H1 (cell line): ENCODE measurements around the gene PTCRA. TPM values are rescaled to one million over a fixed set of nuclear protein-coding genes. Genes with fewer than 3 reads are reported as not detected.

Experiments used
- CTCF ChIA-PET: fragments of 300-600 bp; sonication (Branson Sonifier 250); formaldehyde crosslinking; loops from one replicate; lab custom pipeline; 2021; ENCODE audit not compliant: partially characterized antibody; lab: Charles Lee
- POLR2A ChIA-PET: fragments of 300-600 bp; sonication (Branson Sonifier 250); formaldehyde crosslinking; loops from one replicate; lab custom pipeline; 2021; ENCODE audit warnings: inconsistent platforms; ENCODE audit not compliant: partially characterized antibody; lab: Charles Lee
- DNase-seq, 2 experiments: peaks; one replicate each; pipeline versions ENCODE4 v3.0.0 to v3.0.0-alpha.2; 2010 to 2022; ENCODE audit warnings: low spot score in 2 of 2, low read depth in 1 of 2, mixed read lengths in 1 of 2
- FAIRE-seq: peaks from 2 replicates; lab custom pipeline; 2011; peaks lifted over from hg19 to GRCh38; lab: Jason Lieb, UNC
- H2AFZ ChIP-seq: 2 replicates; pipeline ENCODE4 v1.8.1; 2012; ENCODE audit warnings: low read length, inconsistent platforms
- H2AK5ac ChIP-seq: 2 replicates; pipeline ENCODE4 v1.6.1; 2013; ENCODE audit warnings: low read depth, low read length
- H2BK120ac ChIP-seq: replicated peaks from 2 replicates; pipeline ENCODE3; 2013; ENCODE audit warnings: low read depth, low read length, inconsistent platforms
- H2BK12ac ChIP-seq: 2 replicates; pipeline ENCODE4 v1.6.1; 2013; ENCODE audit warnings: low read depth, low read length
- H2BK15ac ChIP-seq: 2 replicates; pipeline ENCODE4 v1.6.1; 2013; ENCODE audit warnings: low read length
- H2BK20ac ChIP-seq: 2 replicates; pipeline ENCODE4 v1.6.1; 2013; ENCODE audit warnings: low read length
- H2BK5ac ChIP-seq: 2 replicates; pipeline ENCODE4 v1.6.1; 2013; ENCODE audit warnings: low read depth, low read length
- H3K14ac ChIP-seq: 2 replicates; pipeline ENCODE4 v1.6.1; 2013; ENCODE audit warnings: inconsistent platforms; ENCODE audit not compliant: insufficient read length
- H3K18ac ChIP-seq: 2 replicates; pipeline ENCODE4 v1.6.1; 2013; ENCODE audit warnings: low read length; ENCODE audit errors: extremely low read depth
- H3K23ac ChIP-seq: 2 replicates; pipeline ENCODE4 v1.6.1; 2013; ENCODE audit warnings: inconsistent platforms; ENCODE audit not compliant: insufficient read length
- H3K23me2 ChIP-seq: 2 replicates; pipeline ENCODE4 v1.6.1; 2013; ENCODE audit warnings: low read depth, low read length
- H3K27ac ChIP-seq: 2 replicates; pipeline ENCODE4 v1.6.1; 2011; ENCODE audit warnings: low read depth, low read length, inconsistent platforms
- H3K27me3 ChIP-seq, 4 experiments: replicated peaks in 1 of 4; 1 replicate in 1 of 4; 2 replicates in 3 of 4; pipeline versions ENCODE4 v1.6.1 to v1.8.1; 2011 to 2013; ENCODE audit warnings: low read length in 3 of 4, mild to moderate bottlenecking in 3 of 4, inconsistent platforms in 2 of 4, mixed read lengths in 2 of 4, moderate library complexity in 1 of 4; ENCODE audit not compliant: control insufficient read depth in 3 of 4, insufficient read depth in 3 of 4; ENCODE audit errors: extremely low read depth in 1 of 4
- H3K36me3 ChIP-seq, 4 experiments: 2 replicates each; pipeline versions ENCODE4 v1.6.1 to v1.8.1; 2011 to 2013; ENCODE audit warnings: mild to moderate bottlenecking in 4 of 4, low read length in 3 of 4, moderate library complexity in 2 of 4, control low read depth in 1 of 4, inconsistent platforms in 1 of 4; ENCODE audit not compliant: insufficient read depth in 4 of 4, control insufficient read depth in 2 of 4
- H3K4ac ChIP-seq: replicated peaks from 2 replicates; pipeline ENCODE3; 2013; ENCODE audit warnings: low read length, low read depth, mixed read lengths, inconsistent platforms; ENCODE audit not compliant: insufficient read length
- H3K4me1 ChIP-seq, 4 experiments: replicated peaks in 1 of 4; 1 replicate in 1 of 4; 2 replicates in 3 of 4; pipeline versions ENCODE4 v1.6.1 to v1.8.1; 2011 to 2013; ENCODE audit warnings: low read length in 3 of 4, inconsistent platforms in 2 of 4, mixed read lengths in 1 of 4; ENCODE audit not compliant: insufficient read depth in 4 of 4, control insufficient read depth in 3 of 4
- H3K4me2 ChIP-seq, 2 experiments: 2 replicates each; pipeline versions ENCODE4 v1.6.1 to v1.8.1; 2011 to 2013; ENCODE audit warnings: low read depth in 2 of 2, low read length in 2 of 2, control low read depth in 1 of 2, inconsistent platforms in 1 of 2, mild to moderate bottlenecking in 1 of 2; ENCODE audit not compliant: insufficient read depth in 1 of 2
- H3K4me3 ChIP-seq, 4 experiments: fragments of 200-600, 300-600 bp in 1 of 4; sonication (generic), shearing (Covaris generic), sonication (Bioruptor Twin) in 1 of 4; 2 replicates each; pipeline versions ENCODE4 v1.5.1 to v1.8.1; 2011 to 2016; ENCODE audit warnings: low read length in 4 of 4, low read depth in 3 of 4, control low read depth in 2 of 4, inconsistent platforms in 2 of 4, mild to moderate bottlenecking in 2 of 4, mixed read lengths in 1 of 4, moderate library complexity in 1 of 4; ENCODE audit not compliant: insufficient read depth in 2 of 4; ENCODE audit errors: extremely low read depth in 1 of 4
- H3K56ac ChIP-seq: replicated peaks from 2 replicates; pipeline ENCODE3; 2013; ENCODE audit warnings: low read depth, mild to moderate bottlenecking, mixed read lengths, low read length, inconsistent platforms; ENCODE audit not compliant: insufficient read length
- H3K79me1 ChIP-seq: 2 replicates; pipeline ENCODE4 v1.6.1; 2013; ENCODE audit warnings: low read depth, low read length, control low read depth
- H3K79me2 ChIP-seq, 2 experiments: 2 replicates each; pipeline versions ENCODE4 v1.6.1 to v1.8.1; 2012 to 2013; ENCODE audit warnings: low read length in 2 of 2, mild to moderate bottlenecking in 2 of 2, inconsistent platforms in 1 of 2; ENCODE audit not compliant: insufficient read depth in 2 of 2, control insufficient read depth in 1 of 2
- H3K9ac ChIP-seq, 4 experiments: replicated peaks in 1 of 4; 1 replicate in 1 of 4; 2 replicates in 3 of 4; pipeline versions ENCODE4 v1.6.1 to v1.8.1; 2011 to 2013; ENCODE audit warnings: low read depth in 3 of 4, low read length in 3 of 4, control low read depth in 2 of 4, mild to moderate bottlenecking in 2 of 4, moderate library complexity in 2 of 4, inconsistent platforms in 1 of 4; ENCODE audit errors: extremely low read depth in 1 of 4
- H3K9me3 ChIP-seq, 2 experiments: 2 replicates each; pipeline versions ENCODE4 v1.6.1 to v1.8.1; 2012 to 2013; ENCODE audit warnings: mild to moderate bottlenecking in 2 of 2, moderate library complexity in 2 of 2, control low read depth in 1 of 2, inconsistent platforms in 1 of 2, low read depth in 1 of 2, low read length in 1 of 2, mixed read lengths in 1 of 2; ENCODE audit not compliant: insufficient read depth in 2 of 2
- H4K20me1 ChIP-seq, 2 experiments: replicated peaks in 1 of 2; 2 replicates each; pipeline versions ENCODE3 to v1.8.1; 2011 to 2013; ENCODE audit warnings: inconsistent platforms in 2 of 2, low read length in 2 of 2, mild to moderate bottlenecking in 1 of 2; ENCODE audit not compliant: insufficient read depth in 2 of 2, control insufficient read depth in 1 of 2
- H4K5ac ChIP-seq: 2 replicates; pipeline ENCODE4 v1.6.1; 2013; ENCODE audit warnings: low read length, low read depth, mixed read lengths, inconsistent platforms; ENCODE audit not compliant: insufficient read length
- H4K8ac ChIP-seq: 2 replicates; pipeline ENCODE4 v1.8.0; 2013; ENCODE audit warnings: mild to moderate bottlenecking, moderate library complexity, low read length, inconsistent platforms; ENCODE audit not compliant: insufficient read depth; ENCODE audit errors: extremely low read depth
- H4K91ac ChIP-seq: replicated peaks from 2 replicates; pipeline ENCODE3; 2013; ENCODE audit warnings: low read length, mixed read lengths, inconsistent platforms; ENCODE audit not compliant: insufficient read length
- EZH2 ChIP-seq: fragments of 200-600 bp; sonication (generic); IDR thresholded peaks from 2 replicates; pipeline ENCODE4 v1.7.1; 2012; ENCODE audit warnings: low read depth, mild to moderate bottlenecking, moderate library complexity, low read length, inconsistent platforms; ENCODE audit not compliant: severe bottlenecking
- GABPA ChIP-seq: IDR thresholded peaks from 2 replicates; pipeline ENCODE4 v1.6.1; 2011; ENCODE audit warnings: mild to moderate bottlenecking, low read length, moderate library complexity, borderline replicate concordance; ENCODE audit not compliant: insufficient read depth
- RAD21 ChIP-seq, 2 experiments: IDR thresholded peaks in 1 of 2; conservative IDR thresholded peaks in 1 of 2; 2 replicates each; pipeline ENCODE4 v1.6.1; 2011; ENCODE audit warnings: low read depth in 2 of 2, low read length in 2 of 2, improper control_type of control experiment in 1 of 2, inconsistent platforms in 1 of 2, mild to moderate bottlenecking in 1 of 2, moderate library complexity in 1 of 2
- RNF2 ChIP-seq: fragments of 200-900, 300-1000 bp; sonication (generic); IDR thresholded peaks from 2 replicates; pipeline ENCODE4 v1.7.1; 2016; ENCODE audit warnings: borderline replicate concordance, low read depth, mild to moderate bottlenecking, antibody characterized with exemption, low read length; ENCODE audit not compliant: poor library complexity, severe bottlenecking; ENCODE audit errors: missing control alignments
- SAP30 ChIP-seq: fragments of 300-600 bp; sonication (generic); IDR thresholded peaks from 2 replicates; pipeline ENCODE4 v1.7.1; 2012; ENCODE audit warnings: low read length, moderate library complexity, mild to moderate bottlenecking, inconsistent platforms; ENCODE audit not compliant: insufficient read depth, insufficient replicate concordance
- TAF1 ChIP-seq: IDR thresholded peaks from 2 replicates; pipeline ENCODE4 v1.6.1; 2011; ENCODE audit warnings: mild to moderate bottlenecking, low read depth, low read length
- WGBS, 2 experiments: shearing (Covaris generic) in 1 of 2; methylation state at CpG; one replicate each; pipeline versions ENCODE4 v1.1.6 to v1.1.7; 2013 to 2015; ENCODE audit warnings: low lambda C conversion rate in 2 of 2, mixed read lengths in 2 of 2, inconsistent platforms in 1 of 2, low coverage in 1 of 2, missing lambda C conversion rate in 1 of 2; ENCODE audit not compliant: insufficient replicate concordance in 2 of 2, insufficient coverage in 1 of 2, insufficient read length in 1 of 2; ENCODE audit errors: extremely low coverage in 1 of 2, missing lambda C conversion rate in 1 of 2; 5-methylcytosine and 5-hydroxymethylcytosine counted together
- polyA plus RNA-seq, 7 experiments: library from polyadenylated mRNA; depleted of rRNA in 3 of 7; stranded (reverse) in 5 of 7; unstranded in 2 of 7; fragments of >200 nt in 5 of 7; fragments of 200-250 nt in 2 of 7; gene quantifications; 1 replicate in 5 of 7; 2 replicates in 1 of 7; 4 replicates in 1 of 7; pipeline versions ENCODE4 v1.2.1 to v1.2.3, GENCODE V29; 2011 to 2013; ENCODE audit warnings: missing spikeins in 2 of 7, mixed read lengths in 2 of 7
- total RNA-seq: library from RNA; stranded (reverse); fragmentation: NEBNext Ultra II Directional; extraction: Animal tissue kit (Norgen Biotek cat#: 25700); gene quantifications from 2 replicates; pipeline ENCODE4 v1.2.1, GENCODE V29; 2021

PTCRA gene
- total and polyA plus RNA-seq, 2 of the 8 experiments (the other 6 are each of a cell fraction or from before 2014, with no cell fraction given) = not detected

DNA sequence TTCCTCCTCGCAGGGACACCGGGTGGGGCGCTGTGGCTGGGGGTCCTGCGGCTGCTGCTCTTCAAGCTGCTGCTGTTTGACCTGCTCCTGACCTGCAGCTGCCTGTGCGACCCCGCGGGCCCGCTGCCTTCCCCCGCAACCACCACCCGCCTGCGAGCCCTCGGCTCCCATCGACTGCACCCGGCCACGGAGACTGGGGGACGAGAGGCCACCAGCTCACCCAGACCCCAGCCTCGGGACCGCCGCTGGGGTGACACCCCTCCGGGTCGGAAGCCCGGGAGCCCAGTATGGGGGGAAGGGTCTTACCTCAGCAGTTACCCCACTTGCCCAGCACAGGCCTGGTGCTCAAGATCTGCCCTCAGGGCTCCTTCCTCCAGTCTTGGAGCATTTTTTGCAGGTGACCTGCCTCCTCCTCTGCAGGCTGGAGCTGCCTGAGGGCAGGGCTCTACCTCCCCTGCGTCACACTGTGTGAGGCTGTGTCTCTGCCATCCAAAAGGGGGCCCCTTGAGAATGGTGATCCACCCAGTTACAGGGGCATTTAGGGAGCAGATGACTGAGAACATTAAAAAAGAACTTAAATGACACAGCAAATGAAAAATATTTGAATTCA lies 9.5 kb downstream of the PTCRA start:
- Histone ChIP-seq H4K91ac (peak overlapping the region; percentile 71), H4K5ac (no peak overlapping the region), H3K4me2 (no peak overlapping the region), H2AFZ (no peak overlapping the region; the same call in 1 of the 2 replicates), H3K4ac (peak overlapping the region; percentile 34), H3K36me3 (no peaks in the 10 kb centered on the region), H2BK15ac (no peak overlapping the region), H3K9me3 (no peaks in the 10 kb centered on the region), H3K23me2 (peaks cover 5% of the 10 kb centered on the region; the same call in 1 of the 2 replicates), H3K14ac (no peak overlapping the region), H2BK12ac (no peak overlapping the region), H3K56ac (no peak overlapping the region), H2BK120ac (no peak overlapping the region), H4K20me1 (no peaks in the 10 kb centered on the region), H3K79me2 (peaks cover 0 to 2% of the 10 kb centered on the region in 2 experiments; a peak in 1 of 4 replicates), H2AK5ac (no peak overlapping the region), H2BK5ac (no peak overlapping the region; the same call in 1 of the 2 replicates), H2BK20ac (no peak overlapping the region), H3K79me1 (no peaks in the 10 kb centered on the region), H3K27me3 (no peaks in the 10 kb centered on the region), H3K9ac (no peak overlapping the region), H3K4me1 (peaks cover 0 to 6% (median 1%) of the 10 kb centered on the region in 4 experiments; a peak in 3 of 7 replicates), H3K23ac (no peak overlapping the region), H3K18ac (no peak overlapping the region), H3K27ac (no peak overlapping the region), H3K4me3 (no peak overlapping the region), H4K8ac (peak overlapping the region; percentile 72; the same call in 1 of the 2 replicates)
- 91% methylated on average over 18 of the region's 23 CpGs; no CpG with 5 or more reads in 1 of the 2 experiments for WGBS, 2 experiments
- no peak for TF ChIP-seq EZH2
- TF ChIP-seq RAD21 (IDR thresholded peaks at IDR 0.05 in 1 of 2, conservative IDR thresholded peaks at IDR 0.05 in 1 of 2; ENCODE audit: low read depth in 2 of 2, low read length in 2 of 2) = peak in 1 of 2 experiments; percentile 8; a peak in 1 of 4 replicates
- TF ChIP-seq TAF1 = no peak
- no peak for TF ChIP-seq SAP30
- no peak for TF ChIP-seq RNF2
- no peak for TF ChIP-seq GABPA
- FAIRE-seq = no peak
- ChIA-PET CTCF (interaction anchor here (0.5 to 2.3 kb wide), 13 partner anchors 8 to 415 kb away, joined by 3 to 7 read pairs (median 3); no protein-coding TSS in a partner anchor), POLR2A (interaction anchor here (0.7 to 6.7 kb wide), 5 partner anchors 12 to 201 kb away, joined by 3 to 81 read pairs (median 3); partner anchors contain the start of gene PTCRA)
- DNase-seq = peak in 1 of 2 experiments; percentile 56
